Measurements from ENCODE around the gene FRS3.
"Not testable (repeated sequence)": the region's sequence is repeated elsewhere in the genome, so short reads cannot be mapped to it uniquely, and the experiment has no call there.

Gene FRS3

DNA sequence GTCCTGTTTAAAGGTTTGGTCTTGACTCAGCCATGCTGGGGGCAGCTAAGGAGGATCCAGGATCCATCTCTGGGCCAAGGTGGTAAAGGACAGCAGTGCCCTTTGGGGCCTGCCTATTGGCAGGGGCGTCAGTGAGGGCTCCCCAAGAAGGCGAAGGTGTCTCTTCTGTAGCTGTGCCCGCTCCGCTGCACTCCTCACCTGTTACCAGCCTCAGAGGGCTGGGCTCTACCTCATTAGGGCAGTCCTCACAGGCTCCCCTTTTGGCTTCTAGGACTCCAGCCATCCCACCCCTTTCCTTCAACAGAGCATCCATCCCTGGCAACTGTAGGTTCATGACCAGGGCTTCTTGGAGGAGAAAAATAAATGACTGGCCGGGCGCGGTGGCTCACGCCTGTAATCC lies 10.3 kb downstream of the FRS3 start:
- no peak for DNase-seq (ENCODE audit: low read depth)
- no peak overlapping the region for H3K4me3 ChIP-seq (ENCODE audit: low read length)
- TF ChIP-seq, protein P1, sequence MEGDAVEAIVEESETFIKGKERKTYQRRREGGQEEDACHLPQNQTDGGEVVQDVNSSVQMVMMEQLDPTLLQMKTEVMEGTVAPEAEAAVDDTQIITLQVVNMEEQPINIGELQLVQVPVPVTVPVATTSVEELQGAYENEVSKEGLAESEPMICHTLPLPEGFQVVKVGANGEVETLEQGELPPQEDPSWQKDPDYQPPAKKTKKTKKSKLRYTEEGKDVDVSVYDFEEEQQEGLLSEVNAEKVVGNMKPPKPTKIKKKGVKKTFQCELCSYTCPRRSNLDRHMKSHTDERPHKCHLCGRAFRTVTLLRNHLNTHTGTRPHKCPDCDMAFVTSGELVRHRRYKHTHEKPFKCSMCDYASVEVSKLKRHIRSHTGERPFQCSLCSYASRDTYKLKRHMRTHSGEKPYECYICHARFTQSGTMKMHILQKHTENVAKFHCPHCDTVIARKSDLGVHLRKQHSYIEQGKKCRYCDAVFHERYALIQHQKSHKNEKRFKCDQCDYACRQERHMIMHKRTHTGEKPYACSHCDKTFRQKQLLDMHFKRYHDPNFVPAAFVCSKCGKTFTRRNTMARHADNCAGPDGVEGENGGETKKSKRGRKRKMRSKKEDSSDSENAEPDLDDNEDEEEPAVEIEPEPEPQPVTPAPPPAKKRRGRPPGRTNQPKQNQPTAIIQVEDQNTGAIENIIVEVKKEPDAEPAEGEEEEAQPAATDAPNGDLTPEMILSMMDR (IDR thresholded peaks at IDR 0.05; ENCODE audit: insufficient read depth, low read depth, low read length, missing control alignments): no peak

GRCh38 chr6:41768545-41769308 lies 11.0 kb downstream of the FRS3 start:
- H3K4me3 ChIP-seq (ENCODE audit: low read length): no peak overlapping the region
- TF ChIP-seq, protein P1 (IDR thresholded peaks at IDR 0.05; ENCODE audit: insufficient read depth, low read depth, low read length, missing control alignments): no peak
- DNase-seq (ENCODE audit: low read depth): peak; percentile 42

DNA sequence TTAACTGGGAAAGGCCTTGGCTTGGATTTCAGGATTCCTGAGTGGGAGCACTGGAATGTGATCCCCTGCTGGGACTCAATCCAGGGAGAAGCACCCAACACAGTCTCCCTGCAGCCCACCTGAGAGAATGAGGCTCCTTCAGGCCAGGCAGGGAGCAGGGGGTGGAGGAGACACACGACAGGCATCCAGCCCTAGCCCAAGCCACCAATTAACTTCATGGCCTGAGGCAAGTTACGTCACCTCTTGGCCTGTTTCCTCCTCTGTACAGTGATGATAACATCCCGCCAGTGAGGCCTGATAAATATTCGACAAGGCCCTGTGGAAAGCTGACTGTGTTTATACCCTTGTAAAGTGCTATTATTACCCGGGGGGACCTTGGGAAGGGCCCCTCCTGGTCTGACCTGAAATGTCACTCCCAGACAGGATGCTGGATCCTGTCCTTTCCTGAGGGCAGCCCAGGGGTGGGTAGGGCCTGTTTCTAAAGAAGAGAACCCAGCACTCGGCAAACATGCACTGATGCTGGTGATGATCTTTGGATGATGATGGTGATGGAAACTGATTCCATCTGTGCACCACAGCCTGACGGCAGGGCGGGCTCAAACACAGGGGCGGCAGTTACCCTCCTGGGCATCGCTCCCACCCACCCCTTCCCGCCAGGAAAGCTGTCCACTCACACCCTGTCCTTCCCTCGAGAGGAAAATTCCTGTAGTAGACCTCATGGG lies 12.4 kb downstream of the FRS3 start:
- TF ChIP-seq, protein P1 (IDR thresholded peaks at IDR 0.05; ENCODE audit: insufficient read depth, low read depth, low read length, missing control alignments): no peak
- no peak overlapping the region for H3K4me3 ChIP-seq (ENCODE audit: low read length)
- DNase-seq (ENCODE audit: low read depth): peak; percentile 94

DNA sequence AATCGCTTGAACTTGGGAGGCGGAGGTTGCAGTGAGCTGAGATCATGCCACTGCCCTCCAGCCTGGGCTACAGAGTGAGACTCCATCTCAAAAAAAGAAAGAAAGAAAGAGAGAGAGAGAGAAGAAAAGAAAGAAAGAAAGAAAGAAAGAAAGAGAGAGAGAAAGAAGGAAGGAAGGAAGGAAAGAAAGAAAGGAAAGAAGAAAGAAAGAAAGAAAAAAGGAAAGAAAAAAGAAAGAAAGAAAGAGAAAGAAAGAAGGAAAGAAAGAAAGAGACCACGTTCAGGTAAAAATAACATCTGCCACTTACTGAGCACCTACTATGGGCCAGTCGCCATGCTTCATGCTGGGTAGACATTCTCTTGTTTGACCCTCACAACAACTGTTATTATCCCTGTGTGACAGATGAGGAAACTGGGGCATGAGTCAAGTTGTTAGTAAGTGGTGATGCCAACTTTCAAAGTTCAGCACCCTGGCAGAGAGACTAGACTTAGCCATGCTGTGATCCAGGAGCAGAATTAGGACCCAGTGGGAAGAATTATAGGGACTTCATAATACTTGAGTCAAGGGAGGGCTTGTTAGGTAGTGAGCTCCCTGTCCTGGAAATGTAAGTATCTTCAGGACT lies 13.5 kb downstream of the FRS3 start:
- H3K4me3 ChIP-seq (ENCODE audit: low read length): not testable (repeated sequence)
- peak; percentile 61 for DNase-seq (ENCODE audit: low read depth)

GRCh38 chr6:41763470-41763869 lies 16.2 kb downstream of the FRS3 start:
- H3K4me3 ChIP-seq (ENCODE audit: low read length): no peak overlapping the region
- no peak for DNase-seq (ENCODE audit: low read depth)
- TF ChIP-seq, protein P1 (IDR thresholded peaks at IDR 0.05; ENCODE audit: insufficient read depth, low read depth, low read length, missing control alignments): no peak

DNA sequence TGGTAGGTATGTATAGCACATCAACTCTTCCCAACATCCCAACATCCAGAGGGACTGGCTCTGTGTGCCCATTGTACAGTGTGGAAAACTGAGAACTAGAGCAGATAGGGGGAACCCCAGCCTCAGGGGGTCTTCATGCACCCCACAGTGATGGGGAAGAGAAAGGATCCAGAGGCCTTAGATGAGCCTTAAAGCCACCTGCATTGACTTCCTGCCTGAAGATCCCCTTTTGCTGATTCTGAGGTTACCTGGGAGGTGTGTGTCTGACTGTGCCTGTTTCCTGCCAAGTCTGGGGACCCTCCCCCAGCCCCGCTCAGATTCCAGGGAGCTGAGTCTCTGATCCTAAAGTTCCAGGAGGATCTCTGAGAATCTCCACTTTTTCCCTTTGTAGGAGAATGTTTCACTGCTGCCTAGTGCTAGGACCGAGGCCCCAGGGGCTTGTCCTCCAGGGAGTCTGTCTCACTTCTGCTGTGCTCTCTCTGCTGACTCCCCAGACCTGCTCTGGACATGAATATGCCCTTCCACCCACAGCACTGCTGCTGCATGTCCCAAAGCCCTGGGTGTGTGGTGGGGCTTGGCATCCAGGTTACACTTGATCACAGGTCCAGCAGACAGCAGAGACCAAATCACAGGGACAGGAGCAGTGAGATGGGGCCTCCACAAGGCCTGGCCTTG lies 19.7 kb downstream of the FRS3 start:
- H3K4me3 ChIP-seq (ENCODE audit: low read length): no peak overlapping the region
- DNase-seq (ENCODE audit: low read depth): no peak
- TF ChIP-seq, protein P1 (IDR thresholded peaks at IDR 0.05; ENCODE audit: insufficient read depth, low read depth, low read length, missing control alignments): no peak

Measured in epithelial cell of esophagus (primary cell).